Peyer's patch (tissue), 4 donors: ENCODE measurements around the gene CXCL1. TPM values are rescaled to one million over a fixed set of nuclear protein-coding genes. Genes with fewer than 3 reads are reported as not detected.
"Not testable (repeated sequence)": the region's sequence is repeated elsewhere in the genome, so short reads cannot be mapped to it uniquely, and the experiment has no call there.

Source experiments
- DNase-seq, 3 donors: peaks; one replicate each; pipeline ENCODE4 v3.0.0-alpha.2; 2017 to 2019
- H3K27ac ChIP-seq, 4 donors: fragments of 200-600 bp; sonication (generic); one replicate each; pipeline ENCODE4 v1.5.1; 2016 to 2019
- H3K27me3 ChIP-seq, 2 donors: fragments of 200-600 bp; sonication (generic); one replicate each; pipeline ENCODE4 v1.5.1; 2019
- H3K36me3 ChIP-seq, 3 donors: fragments of 200-600 bp; sonication (generic); one replicate each; pipeline ENCODE4 v1.5.1; 2016 to 2019
- H3K4me1 ChIP-seq, 4 donors: fragments of 200-600 bp; sonication (generic); one replicate each; pipeline ENCODE4 v1.5.1; 2016 to 2019
- H3K4me3 ChIP-seq, 4 donors: fragments of 200-600 bp; sonication (generic); 1 replicate in 3 of 4; 2 replicates in 1 of 4; pipeline ENCODE4 v1.5.1; 2016 to 2019; ENCODE audit warnings: mild to moderate bottlenecking in 1 of 4
- H3K9me3 ChIP-seq, 4 donors: fragments of 200-600 bp; sonication (generic); one replicate each; pipeline ENCODE4 v1.5.1; 2016 to 2019; ENCODE audit warnings: mild to moderate bottlenecking in 1 of 4
- POLR2A ChIP-seq, 2 donors: fragments of 450-650 bp; IDR thresholded peaks; one replicate each; pipeline ENCODE4 v1.5.1; 2017; ENCODE audit warnings: antibody characterized with exemption in 2 of 2, mild to moderate bottlenecking in 2 of 2, moderate library complexity in 2 of 2
- total RNA-seq, 4 donors: library from RNA; depleted of rRNA; stranded (reverse); fragments of >200 nt; gene quantifications; one replicate each; pipeline ENCODE4 v1.1.0, GENCODE V29; 2016
- TF ChIP-seq, protein P1 (sequence below), 6 experiments: fragments of 450-650 bp in 4 of 6; fragments of 200-600 bp in 2 of 6; sonication (generic) in 1 of 6; IDR thresholded peaks; one replicate each; pipeline ENCODE4 v1.5.1; 2017 to 2019; ENCODE audit warnings: antibody characterized with exemption in 6 of 6, mild to moderate bottlenecking in 3 of 6, moderate library complexity in 1 of 6

CXCL1 gene
- total RNA-seq, 4 donors from 2014 or later, result 4.1 to 69.3 (median 6.8) TPM

DNA sequence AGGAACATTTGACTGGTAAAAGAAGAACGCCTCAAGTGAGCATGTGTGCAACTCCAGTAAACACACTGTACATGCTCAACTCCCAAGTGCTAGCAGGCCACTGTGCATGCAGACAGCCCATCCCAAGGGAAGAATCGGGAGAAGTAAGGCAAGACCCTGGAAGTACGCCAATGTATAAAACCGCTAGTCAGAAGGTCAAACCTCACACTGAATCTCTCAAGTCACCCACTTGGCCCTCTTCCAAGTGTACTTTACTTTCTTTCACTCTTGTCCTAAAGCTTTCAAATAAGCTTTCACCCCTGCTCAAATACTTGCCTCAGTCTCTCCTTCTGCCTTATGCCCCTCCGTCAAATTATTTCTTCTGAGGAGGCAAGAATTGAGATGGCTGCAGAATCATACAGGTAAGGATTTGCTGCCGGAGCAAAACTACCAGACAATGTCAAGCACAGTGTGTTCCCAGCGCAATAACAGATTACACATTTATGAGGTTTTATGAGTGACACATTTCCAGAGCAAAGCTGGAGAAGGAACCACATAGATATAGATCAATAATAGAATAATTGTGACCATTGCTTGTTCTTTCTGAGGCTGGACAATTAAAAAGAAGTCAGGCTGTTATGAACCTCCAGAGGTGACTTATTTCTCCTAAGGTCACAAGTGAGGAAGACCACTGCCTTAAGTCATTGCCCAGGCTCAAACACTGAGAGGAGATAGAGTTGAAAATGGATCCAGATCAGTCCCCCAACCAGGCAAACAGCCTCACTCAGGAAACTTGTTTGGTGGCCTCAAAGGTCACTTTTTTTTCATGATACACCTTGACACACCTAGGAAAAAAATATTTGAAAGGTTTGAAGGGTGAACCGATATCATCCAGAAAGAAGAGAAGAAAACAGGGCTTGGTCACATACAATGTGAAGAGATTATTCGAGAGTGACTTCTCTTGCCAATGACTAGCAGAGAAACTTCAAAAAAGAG lies 26.3 kb downstream of the CXCL1 start:
- Histone ChIP-seq H3K4me3 (peak overlapping the region in 2 of 4 donors; percentile 23 to 28), H3K27ac (peak overlapping the region in 3 of 4 donors; percentile 34 to 85 (median 67)), H3K9me3 (no peaks in the 10 kb centered on the region), H3K36me3 (no peaks in the 10 kb centered on the region), H3K27me3 (no peaks in the 10 kb centered on the region), H3K4me1 (peaks cover 0 to 14% (median 0%) of the 10 kb centered on the region in 4 donors)
- peak in 1 of 2 donors; percentile 4 for TF ChIP-seq POLR2A (IDR thresholded peaks at IDR 0.05)
- TF ChIP-seq, protein P1, sequence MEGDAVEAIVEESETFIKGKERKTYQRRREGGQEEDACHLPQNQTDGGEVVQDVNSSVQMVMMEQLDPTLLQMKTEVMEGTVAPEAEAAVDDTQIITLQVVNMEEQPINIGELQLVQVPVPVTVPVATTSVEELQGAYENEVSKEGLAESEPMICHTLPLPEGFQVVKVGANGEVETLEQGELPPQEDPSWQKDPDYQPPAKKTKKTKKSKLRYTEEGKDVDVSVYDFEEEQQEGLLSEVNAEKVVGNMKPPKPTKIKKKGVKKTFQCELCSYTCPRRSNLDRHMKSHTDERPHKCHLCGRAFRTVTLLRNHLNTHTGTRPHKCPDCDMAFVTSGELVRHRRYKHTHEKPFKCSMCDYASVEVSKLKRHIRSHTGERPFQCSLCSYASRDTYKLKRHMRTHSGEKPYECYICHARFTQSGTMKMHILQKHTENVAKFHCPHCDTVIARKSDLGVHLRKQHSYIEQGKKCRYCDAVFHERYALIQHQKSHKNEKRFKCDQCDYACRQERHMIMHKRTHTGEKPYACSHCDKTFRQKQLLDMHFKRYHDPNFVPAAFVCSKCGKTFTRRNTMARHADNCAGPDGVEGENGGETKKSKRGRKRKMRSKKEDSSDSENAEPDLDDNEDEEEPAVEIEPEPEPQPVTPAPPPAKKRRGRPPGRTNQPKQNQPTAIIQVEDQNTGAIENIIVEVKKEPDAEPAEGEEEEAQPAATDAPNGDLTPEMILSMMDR (IDR thresholded peaks at IDR 0.05), result no peak
- DNase-seq, result peak in 2 of 3 donors; percentile 50

GRCh38 chr4:73896416-73896815 lies 27.2 kb downstream of the CXCL1 start:
- Histone ChIP-seq H3K9me3 (no peaks in the 10 kb centered on the region), H3K27me3 (no peaks in the 10 kb centered on the region), H3K27ac (peak overlapping the region in 3 of 4 donors; percentile 34 to 85 (median 67)), H3K4me1 (peaks cover 0 to 12% (median 0%) of the 10 kb centered on the region in 4 donors), H3K4me3 (no peak overlapping the region), H3K36me3 (no peaks in the 10 kb centered on the region)
- DNase-seq, result no peak
- TF ChIP-seq, protein P1 (IDR thresholded peaks at IDR 0.05), result no peak

GRCh38 chr4:73897380-73898136 lies 28.4 kb downstream of the CXCL1 start:
- H3K27ac ChIP-seq, result no peak overlapping the region
- H3K9me3 ChIP-seq, result no peaks in the 10 kb centered on the region
- H3K36me3 ChIP-seq, result no peaks in the 10 kb centered on the region
- no peak overlapping the region for H3K4me3 ChIP-seq
- no peaks in the 10 kb centered on the region for H3K27me3 ChIP-seq
- no peak for DNase-seq
- H3K4me1 ChIP-seq, result peaks cover 0 to 8% (median 0%) of the 10 kb centered on the region in 4 donors
- TF ChIP-seq, protein P1 (IDR thresholded peaks at IDR 0.05), result no peak
- no peak for TF ChIP-seq POLR2A (IDR thresholded peaks at IDR 0.05)

DNA sequence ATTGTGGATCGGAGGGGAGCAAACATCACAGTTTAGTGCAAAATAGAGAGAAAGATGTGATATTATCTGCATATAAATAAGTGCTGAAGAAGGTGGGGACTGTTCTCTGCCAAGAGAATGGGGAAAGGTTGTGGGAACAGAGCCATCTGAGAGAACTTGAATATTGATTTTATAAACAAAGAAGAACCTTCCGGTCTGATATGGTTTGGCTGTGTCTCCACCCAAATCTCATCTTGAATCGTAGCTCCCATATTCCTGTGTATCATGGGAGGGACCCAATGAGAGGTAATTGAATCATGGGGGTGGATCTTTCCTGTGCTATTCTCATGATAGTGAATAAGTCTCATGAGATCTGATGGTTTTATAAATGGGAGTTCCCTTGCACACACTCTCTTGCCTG lies 30.1 kb downstream of the CXCL1 start:
- not testable (repeated sequence) for H3K9me3 ChIP-seq, H3K4me3 ChIP-seq, H3K36me3 ChIP-seq, DNase-seq, H3K27me3 ChIP-seq, H3K27ac ChIP-seq, H3K4me1 ChIP-seq

DNA sequence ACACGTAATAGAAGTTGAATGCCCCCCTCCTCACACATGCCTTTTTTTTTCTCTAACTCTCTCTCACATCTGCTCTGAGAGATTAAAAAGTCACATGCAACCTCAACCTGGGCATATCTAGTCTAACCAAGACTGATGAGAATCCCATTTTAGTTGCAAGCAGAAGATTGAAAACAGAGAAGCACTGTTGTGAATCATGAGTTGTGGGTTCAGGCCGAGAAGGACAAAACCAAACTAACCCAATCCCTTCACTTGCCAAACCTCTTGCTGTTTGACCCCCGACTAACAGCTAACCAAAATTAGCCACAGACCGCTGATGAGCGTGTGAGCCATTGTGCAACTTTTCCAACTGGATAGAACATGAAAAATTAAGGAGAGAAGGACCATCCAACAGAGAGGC lies 31.8 kb downstream of the CXCL1 start:
- H3K27ac ChIP-seq, result no peak overlapping the region
- TF ChIP-seq POLR2A (IDR thresholded peaks at IDR 0.05), result no peak
- TF ChIP-seq, protein P1 (IDR thresholded peaks at IDR 0.05), result no peak
- DNase-seq, result no peak

More for the DNA sequence above, 31.8 kb downstream of the CXCL1 start:
- H3K36me3 ChIP-seq, result no peaks in the 10 kb centered on the region
- no peaks in the 10 kb centered on the region for H3K4me1 ChIP-seq
- H3K27me3 ChIP-seq, result no peaks in the 10 kb centered on the region
- no peak overlapping the region for H3K4me3 ChIP-seq
- no peaks in the 10 kb centered on the region for H3K9me3 ChIP-seq
